NCI-H1105 (cell line): Measurements from ENCODE around the gene MGAT3.

Experiments used
- DNase-seq: peaks from one replicate; lab custom pipeline; 2025; lab: John Stamatoyannopoulos, UW

Gene MGAT3

DNA sequence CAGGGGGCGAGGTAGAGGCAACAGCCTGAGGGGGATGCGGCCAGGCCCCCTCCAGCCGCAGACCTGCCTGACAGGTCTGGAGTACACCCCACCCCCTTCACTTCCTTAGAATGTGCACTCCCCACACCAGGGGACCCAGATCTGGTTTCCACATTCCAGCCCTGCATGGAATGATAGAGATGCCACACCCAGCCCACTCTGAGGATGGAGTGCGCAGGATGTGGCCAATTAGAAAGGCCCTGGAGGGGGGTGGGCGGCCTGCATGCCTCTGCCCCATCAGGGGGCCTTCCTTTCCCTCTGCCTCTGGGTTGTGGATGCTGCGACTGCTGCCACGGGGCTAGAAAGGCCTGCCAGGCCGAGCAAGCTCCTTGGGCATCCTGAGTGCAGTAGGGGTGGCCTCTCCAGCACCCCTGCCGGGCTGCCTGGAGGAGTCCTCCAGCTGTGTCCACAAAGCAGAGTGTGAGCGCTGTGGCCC, 28.2 kb upstream of the MGAT3 start:
- DNase-seq, result no peak

DNA sequence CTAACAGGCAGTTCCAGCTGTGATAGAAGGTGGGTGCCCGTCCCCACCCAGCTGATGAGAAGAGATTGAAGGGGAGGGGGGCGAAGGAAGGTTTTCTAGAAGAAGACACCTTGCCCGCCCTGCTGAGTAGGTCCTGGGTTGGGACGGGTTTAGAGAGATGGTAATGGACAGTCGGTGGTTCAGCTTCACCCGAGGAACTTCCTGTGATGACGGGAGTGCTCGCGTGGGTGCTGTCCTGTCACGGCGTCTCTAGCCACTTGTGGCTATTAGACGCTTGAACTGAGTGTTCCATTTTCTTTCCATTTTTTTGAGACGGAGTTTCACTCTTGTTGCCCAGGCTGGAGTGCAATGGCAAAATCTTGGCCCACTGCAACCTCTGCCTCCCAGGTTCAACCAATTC, 27.6 kb upstream of the MGAT3 start:
- no peak for DNase-seq

DNA sequence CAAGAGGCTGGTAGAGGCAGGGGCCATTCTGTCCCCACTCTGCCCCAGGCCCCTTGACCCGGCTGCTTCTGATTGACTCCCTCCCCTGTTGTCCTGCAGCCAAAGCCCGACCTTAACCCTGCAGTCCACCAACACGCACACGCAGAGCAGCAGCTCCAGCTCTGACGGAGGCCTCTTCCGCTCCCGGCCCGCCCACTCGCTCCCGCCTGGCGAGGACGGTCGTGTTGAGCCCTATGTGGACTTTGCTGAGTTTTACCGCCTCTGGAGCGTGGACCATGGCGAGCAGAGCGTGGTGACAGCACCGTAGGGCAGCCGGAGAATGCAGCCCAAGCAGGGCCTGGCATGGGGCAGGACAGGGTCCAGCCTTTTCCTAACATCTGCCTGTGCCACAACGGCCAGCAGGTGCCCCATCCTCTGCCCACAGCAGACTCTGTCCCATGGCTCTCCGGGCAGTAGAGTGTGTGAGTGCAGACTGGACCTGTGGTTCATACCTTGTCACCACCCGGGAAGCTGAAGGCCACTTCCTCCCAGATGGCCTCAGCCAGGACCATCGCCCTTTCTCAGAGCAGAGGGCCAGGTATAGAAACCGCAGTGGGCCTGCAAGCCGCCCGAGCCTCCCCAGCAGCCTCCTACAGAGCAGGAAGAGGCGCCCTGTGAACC, 26.8 kb upstream of the MGAT3 start:
- no peak for DNase-seq

DNA sequence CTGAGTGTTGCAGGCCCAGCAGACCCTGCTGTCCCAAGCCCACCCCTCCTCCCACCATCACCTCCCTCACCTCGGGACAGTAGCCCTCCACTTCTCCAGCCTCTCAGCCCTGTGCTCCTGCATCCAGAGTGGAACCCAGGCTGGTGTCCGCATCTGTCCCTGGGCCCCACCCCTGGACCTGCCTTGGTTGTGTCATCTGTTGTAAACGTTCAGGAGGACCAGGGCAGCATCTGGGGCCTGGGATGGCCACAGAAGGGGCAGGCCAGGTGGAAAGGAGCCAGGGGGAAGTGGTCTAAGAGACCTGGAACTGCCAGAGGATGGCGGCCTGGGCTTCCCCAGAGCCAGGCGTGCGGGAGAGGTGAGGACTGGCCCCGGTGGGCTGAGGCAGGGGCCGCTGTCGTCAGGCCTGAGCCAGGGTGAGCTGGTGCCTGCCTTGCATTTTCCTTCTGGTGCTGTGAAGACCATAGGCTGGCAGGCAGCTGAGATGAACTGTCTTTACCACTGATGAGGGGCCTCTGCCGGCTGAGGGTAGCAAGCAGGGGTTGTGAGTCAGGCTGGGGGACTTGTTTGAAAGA, 26.1 kb upstream of the MGAT3 start:
- no peak for DNase-seq

DNA sequence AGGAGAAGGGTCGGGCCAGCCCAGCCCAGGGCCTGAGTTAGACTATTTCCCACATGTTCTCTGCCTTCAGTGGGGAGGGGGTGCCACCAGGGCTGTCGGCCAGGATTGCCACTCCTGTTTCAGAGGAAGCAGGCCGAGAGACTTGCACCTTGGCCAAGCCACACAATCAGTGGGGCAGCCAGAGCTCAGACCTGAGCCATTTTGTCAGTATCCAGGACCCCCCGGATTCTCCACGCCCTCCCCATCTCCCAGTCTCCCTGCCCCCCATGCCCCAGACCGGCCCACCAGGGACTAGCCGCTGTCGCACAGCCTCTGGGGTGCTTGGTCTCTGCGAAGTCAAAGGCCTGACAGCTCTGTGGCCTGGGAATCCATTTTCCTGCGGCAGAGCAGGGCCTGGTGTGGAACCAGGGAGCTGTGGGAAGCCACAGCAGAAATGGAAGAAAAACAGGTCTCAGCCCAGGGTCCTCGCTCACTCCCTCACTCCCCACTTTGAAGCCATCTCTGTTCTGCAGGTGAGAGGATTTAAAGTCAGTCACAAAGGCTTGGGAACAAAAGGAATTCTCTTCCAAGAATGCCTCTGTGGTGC, 25.5 kb upstream of the MGAT3 start:
- no peak for DNase-seq

DNA sequence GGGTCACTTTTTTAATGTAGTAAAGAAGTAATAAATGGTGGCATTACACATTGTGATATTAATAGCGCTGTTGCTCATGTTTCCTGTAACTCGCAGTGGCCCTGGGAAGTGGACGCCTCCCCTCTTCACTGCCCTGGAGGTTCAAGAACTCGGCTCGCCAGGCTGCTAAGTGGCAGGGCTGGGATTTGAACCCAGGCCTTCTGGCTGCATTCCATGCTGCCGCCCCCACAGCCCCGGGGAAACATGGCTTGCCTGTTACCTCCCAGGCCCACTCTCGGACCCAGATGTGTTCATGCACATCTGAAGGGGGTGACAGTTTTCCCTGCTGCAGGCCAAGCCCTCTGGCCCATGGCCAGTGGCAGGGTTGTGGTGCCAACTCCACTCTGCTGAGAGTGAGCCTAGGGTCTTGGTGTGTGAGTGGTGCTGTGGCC, 25.0 kb upstream of the MGAT3 start:
- no peak for DNase-seq

DNA sequence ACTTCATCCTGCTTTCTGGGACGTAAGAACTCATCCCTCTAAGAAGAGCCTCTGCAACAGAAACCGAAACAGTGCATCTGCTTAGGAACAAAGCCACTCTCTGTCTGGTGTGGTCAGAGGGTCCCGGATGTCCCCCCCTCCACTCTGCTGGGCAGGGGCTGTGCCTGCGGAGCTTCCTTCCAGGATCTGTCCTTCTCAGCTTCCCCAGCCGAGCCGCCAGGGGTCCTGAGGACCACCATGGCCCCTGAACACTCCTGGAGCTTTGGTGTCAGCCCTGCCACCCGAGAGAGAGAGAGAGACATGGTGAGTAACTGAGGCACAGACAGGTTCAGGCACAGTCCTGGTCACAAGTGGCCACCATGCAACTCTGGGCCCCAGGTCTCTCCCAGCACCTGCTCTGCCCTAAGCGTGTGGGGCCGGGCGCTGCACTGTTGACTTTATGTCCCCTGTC, 24.4 kb upstream of the MGAT3 start:
- DNase-seq, result no peak

DNA sequence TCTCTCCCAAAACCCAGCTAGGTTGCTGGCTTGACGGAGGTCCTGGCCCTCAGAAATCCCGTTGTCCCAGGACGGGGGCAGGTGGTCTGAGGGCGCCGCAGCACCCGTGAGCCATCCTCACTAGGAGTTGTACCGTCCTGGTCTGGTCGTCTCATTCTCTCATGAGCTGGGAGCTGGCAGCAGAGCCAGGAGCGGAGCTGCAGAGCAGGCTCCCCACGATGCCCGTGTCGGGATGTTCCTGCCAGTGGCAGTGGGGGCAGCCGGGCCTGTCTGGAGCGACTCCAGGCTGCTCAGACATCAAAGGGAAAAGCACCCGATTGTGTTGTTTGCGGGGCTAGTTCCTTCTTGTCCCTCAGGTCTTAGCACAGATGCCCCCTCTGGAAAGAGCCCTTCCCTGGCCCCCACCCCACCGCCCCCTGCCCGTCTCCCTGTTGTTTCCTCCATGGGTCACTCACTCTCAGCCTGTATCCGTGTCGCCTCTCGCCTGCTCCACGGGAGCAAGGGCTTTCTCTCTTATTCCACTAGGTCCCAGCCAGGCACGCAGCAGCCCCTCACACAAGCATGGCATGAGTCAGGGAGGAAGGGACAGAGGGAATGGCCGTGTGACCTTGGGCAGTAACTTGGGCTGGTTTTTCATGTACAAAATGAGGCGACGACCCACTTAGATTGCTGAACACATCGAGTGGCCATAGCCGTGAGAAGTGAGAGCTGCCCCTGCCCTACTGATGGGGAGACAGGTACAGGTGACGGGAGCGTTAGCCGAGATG, 23.2 kb upstream of the MGAT3 start:
- DNase-seq, result no peak

DNA sequence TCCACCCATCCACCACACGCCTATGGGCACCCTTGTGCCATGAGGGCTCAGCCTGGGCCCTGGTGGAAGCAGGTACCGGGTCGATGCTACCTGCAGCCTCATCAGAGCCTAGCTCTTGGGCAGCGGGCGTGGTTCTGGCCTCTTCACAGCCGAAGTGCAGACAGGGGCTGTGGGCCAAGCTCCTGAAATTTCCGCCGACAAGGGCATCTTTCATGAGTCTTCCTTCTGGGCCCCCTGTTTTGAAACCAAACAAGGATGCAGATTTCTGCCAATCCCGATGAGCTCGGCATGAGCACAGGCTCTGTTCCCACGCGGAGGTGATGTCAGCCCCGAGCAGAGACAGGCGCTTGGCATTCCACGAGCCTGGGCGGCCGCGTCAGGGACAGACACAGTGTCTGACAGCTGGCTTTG, 22.6 kb upstream of the MGAT3 start:
- no peak for DNase-seq

DNA sequence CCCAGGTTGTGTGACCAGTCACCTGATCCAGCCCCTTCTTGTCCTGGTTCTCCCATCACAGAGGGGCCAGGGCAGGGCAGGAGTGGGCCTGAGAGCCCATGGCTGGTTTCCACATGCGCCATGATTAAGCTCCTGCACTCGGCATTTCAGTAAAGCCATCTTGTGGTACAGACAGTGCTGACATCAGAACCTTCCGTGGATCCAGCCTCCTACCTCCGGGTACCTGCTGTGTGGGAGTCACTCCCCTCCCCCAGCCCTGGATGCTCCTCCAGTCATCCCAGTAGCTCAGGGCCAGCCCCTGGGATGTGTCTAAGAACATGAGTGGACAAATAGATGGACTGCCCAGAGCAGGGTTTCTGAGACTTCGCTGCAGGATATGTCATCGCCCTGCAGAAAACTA, 22.1 kb upstream of the MGAT3 start:
- DNase-seq, result no peak

DNA sequence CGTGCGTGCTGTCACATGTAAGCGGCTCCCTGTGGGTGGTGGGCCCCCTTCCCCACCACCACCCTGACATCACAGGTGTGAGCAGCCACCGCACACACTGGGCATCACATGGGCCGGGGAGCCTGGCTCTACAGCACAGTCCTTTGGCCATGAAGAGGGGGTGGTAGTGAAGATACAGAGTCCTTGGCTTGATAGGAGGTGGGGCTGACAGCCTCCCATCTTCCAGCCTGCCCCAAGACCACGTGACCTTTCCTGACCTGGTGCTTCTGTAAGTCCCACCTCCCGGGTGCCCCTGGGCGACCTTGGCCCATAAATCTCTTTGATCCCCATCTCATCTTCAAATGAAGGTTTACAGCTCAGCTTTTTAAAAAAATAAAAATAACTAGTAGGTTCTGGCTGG, 21.2 kb upstream of the MGAT3 start:
- DNase-seq, result no peak

DNA sequence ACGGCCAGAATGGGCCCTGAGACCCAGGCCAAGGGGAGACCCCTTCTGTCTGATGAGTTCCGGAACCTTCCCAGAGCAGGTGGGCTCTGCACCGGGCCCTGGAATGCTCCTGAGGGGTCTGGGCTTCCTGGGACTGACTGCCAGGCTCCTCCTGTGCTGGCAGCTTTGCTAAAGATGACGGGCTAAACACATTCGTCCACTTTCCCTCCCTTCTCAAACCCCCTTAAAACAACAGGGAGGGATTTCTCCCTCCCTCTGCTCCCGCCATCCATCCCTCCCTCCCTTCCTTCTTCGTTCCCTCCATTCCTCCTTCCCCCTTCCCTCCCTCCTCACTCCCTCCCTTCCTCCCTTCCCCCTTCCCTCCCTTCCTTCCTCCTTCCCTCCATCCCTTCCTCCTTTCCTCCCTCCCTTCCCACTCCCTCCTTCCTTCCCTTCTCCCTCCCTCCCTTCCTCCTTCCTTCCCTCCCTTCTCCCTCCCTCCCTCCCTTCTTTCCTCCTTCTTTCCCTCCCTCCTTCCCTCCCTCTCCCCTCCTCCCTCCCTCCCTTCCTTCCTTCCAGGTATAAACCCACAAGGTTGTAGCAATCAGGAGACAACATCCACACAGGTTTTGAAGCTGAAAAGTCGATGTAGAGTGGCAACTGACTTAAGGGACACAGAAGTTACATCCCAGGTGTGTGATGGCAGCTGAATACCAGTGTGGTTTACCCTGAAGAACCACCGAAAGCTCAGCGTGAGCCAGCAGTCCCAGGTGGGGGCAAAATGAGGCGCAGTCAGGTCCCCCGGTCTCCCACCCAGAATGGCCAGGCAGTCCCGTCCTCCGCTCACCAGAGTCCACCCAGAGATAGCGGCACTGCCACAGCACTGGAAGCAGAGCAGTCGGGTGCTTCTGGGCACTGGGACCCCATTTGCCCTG, 18.8 kb upstream of the MGAT3 start:
- DNase-seq, result no peak

DNA sequence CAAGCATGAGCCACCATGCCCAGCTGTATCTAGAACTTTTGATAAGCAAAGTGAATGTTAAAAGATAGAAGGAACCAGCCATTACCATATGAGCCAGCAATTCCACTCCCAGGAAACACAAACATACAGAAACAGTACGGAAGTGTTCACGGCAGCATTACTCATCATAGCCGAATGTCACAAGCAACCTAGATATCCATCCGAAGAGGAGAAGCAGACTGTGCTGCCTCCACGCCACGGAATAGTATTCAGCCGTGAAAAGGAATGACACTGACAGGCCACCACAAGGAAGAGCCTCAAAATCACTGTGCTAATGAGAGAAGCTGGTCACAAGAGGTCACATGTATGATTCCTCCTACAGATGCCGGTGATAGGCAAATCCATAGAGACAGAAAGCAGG, 17.6 kb upstream of the MGAT3 start:
- DNase-seq, result no peak

DNA sequence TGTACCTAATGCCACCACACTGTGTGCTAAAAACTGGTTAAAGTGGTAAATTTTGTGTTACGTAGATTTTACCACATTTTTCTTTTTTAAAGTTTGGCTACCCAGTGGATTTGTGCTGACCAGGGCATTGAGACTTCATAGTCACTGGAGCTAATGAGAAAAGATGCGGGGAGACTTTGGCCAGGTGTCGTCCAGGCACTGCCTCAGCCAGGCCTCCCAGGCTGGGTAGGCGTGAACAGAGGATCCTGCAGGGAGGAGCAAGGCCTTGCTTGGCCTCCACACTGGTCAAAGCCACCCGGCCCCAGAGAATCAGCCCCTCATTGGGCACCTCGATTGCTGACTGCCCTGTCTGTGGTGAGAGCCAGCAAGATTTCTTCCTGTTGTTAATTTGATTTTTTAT, 13.4 kb upstream of the MGAT3 start:
- no peak for DNase-seq

DNA sequence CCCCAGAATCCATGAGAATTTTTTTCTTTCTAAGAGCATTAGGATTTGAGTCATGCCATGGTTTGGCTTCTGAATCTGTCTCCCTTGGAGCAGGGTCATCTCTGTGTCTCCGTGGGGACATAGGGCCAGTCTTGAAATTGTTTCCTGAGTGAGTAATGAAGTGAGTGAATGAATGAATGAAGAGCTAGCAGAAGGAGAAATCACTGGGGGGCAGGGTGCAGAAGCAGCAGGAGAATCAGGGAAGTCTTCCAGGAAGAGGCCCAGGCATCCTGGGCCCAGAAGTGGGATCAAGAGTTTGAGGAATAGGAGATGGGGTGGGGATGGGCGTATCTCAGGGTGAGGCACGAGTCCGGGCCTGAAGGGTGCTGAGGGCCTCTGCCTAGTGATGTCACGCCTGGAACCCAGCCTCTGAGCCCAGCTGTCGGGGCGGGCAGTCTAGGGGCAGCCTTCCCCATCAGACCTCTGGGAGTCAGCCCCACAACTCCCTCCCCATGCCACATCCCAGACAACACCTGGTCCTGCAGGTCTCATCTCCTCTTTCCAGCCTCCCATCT, 12.5 kb upstream of the MGAT3 start:
- no peak for DNase-seq

DNA sequence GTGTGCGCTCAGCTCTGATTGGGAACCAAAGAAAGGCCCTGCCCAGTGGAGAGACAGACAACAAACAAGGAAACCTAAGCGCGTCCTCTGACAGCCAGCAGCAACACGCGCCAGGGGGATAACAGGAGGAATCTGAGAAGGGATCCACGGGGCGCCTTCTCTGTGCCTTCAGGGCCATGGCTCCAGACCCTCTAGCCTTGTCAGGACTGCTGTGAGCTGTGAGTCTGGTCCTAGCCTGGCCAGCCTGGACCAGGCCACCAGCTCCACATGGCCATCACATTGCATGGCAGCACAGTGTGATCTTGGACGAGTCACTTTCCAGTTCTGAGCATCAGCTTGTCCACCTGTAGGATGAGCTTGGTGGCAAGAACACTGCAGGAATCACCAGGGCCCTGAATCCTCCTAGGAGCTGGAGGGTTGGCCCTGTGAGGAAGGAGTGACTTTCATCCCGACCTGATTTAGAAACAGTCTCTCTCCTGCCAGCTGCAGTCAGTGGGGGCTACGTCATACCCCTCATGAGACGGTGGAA, 11.8 kb upstream of the MGAT3 start:
- DNase-seq, result no peak

DNA sequence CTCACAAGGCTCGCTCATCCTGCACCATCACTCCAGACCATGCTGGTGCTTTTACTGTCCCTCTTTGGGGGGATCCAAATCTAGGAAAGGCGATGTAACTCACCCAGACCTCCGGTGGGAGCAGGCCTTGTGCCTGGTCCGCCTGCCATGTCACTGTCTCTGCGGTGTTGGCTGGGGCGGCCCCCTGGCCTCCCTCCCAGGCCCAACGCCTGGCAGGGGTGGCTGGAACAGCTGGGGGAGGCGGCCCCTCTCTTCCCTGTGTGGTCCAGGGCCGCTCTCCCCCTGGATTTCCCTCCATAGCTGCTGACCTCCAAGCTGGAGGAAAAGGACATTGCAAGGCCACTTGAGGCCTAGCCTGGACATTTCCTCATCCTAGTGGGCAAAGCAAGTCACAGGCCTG, 11.1 kb upstream of the MGAT3 start:
- no peak for DNase-seq

DNA sequence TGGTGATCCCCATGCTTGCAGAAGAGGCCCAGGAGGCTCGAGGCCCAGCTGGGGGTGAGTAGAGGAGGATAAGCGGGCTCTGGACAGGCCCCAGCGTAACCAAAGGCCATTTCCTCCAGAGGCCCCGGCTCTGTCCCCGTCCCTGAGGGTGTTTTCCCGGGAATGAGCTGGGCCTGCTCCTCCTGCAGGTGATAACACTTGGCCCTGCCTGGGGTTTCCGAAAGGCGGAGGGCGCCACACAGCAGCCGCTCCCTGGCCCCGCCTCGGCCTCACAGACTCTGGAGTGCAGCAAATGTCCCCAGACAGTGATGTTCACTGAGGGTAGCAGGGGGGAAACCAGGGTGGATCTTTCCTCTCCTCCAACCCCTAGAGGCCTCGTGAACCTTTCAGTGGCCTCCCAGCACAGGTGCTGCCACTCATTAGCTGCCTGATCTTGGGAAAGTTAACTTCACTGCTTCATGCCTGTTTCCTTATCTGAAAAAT, 10.5 kb upstream of the MGAT3 start:
- DNase-seq, result no peak

DNA sequence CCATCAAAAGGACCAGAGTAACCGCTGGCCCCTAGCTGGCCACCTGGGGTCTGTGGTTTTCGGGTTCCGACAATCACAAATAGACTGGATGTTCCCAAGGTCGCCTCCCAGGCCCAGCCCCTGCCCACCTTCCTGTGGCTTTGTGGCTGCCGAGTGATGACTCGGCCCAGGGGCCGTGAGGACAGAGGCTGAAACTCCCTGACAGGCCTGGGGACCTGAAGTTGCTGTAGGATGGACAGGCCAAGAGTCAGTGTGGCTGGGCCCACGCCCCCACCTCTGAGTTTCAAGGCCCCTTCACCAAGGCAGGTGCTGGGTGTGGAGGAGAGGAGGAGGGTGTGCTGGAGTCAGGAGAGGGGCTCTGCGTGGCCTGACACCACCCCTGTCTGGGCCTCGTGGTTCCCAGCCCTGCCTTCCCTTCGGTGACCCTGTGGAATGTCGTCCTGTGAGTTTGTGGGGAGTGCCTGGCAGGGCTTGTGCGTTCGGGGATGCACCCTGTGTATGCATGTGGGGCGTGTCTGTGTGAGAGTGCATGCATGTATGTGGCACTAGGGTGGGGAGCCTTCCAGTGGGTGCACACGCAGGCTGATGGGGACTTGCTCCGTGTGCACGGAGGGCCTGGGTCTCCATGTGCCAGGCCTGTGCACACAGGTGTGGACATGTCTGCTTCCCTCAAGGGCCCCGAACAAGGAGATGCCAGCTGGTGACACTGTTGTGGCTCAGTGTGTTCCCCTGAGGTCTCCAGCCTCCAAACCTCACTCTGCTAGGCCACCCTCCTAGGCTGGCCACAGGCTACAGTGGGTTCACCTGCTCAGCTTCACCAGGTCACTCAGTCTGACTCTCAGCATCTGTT, 8.4 kb upstream of the MGAT3 start:
- DNase-seq, result no peak

DNA sequence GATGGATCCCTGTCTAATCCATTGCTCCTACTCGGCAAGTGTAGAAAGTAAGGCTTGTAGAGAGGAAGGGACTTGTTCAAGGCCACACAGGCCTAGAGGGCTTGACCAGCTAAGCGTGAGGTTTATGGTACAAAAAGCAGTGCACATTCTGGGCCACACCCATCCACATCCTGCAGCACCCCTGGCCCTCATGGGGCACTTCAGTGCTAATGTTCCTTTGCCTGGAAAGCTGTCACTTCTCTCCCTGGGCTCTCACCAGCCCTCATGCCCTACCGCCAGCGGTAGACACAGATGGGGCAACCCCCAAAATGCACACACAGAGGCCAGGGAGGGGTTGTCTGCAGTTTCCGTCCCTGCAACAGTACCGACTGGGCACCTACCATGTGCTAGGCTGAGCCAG, 7.1 kb upstream of the MGAT3 start:
- no peak for DNase-seq
